NB4 (cell line): ENCODE measurements around the gene GOLM1.

ENCODE experiments used
- DNase-seq: peaks from one replicate; pipeline ENCODE4 v3.0.0; 2010; ENCODE audit warnings: low read depth
- H3K4me3 ChIP-seq: one replicate; pipeline ENCODE4 v1.5.1; 2011; ENCODE audit warnings: mild to moderate bottlenecking, low read depth, low read length, moderate library complexity
- MYC ChIP-seq: IDR thresholded peaks from 2 replicates; pipeline ENCODE4 v1.6.1; 2011; ENCODE audit warnings: low read depth, low read length
- POLR2A ChIP-seq: IDR thresholded peaks from 2 replicates; pipeline ENCODE4 v1.6.1; 2011; ENCODE audit warnings: mild to moderate bottlenecking; ENCODE audit not compliant: insufficient read length; ENCODE audit errors: extremely low read depth
- TF ChIP-seq, protein P1 (sequence below): IDR thresholded peaks from one replicate; pipeline ENCODE4 v1.5.1; 2012; ENCODE audit warnings: low read depth, low read length
- TF ChIP-seq, protein P2 (sequence below): IDR thresholded peaks from 2 replicates; pipeline ENCODE4 v1.6.1; 2011; ENCODE audit warnings: low read depth, low read length

Gene GOLM1

DNA sequence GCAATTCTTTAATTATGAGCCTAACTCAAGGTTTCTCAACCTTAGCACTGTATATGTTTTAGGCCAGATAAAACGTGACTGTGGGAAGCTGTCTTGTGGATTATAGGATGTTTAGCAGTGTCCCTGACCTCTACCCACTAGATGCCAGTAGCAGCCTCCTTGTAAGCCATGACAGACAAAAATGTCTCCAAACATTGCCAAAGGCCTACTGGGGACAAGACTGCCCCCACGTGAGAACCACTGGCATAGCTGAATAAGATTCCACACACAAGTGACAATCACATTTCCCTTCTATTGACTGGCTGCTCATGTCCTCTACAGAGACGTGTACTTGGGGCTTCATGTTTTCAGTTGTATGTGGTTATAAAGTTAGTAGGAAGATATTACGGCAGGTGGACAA is 55.4 kb downstream of the GOLM1 start:
- DNase-seq, result peak; percentile 40
- no peak overlapping the region for H3K4me3 ChIP-seq
- TF ChIP-seq, protein P1, sequence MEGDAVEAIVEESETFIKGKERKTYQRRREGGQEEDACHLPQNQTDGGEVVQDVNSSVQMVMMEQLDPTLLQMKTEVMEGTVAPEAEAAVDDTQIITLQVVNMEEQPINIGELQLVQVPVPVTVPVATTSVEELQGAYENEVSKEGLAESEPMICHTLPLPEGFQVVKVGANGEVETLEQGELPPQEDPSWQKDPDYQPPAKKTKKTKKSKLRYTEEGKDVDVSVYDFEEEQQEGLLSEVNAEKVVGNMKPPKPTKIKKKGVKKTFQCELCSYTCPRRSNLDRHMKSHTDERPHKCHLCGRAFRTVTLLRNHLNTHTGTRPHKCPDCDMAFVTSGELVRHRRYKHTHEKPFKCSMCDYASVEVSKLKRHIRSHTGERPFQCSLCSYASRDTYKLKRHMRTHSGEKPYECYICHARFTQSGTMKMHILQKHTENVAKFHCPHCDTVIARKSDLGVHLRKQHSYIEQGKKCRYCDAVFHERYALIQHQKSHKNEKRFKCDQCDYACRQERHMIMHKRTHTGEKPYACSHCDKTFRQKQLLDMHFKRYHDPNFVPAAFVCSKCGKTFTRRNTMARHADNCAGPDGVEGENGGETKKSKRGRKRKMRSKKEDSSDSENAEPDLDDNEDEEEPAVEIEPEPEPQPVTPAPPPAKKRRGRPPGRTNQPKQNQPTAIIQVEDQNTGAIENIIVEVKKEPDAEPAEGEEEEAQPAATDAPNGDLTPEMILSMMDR, result peak; percentile 26
- TF ChIP-seq, protein P2, sequence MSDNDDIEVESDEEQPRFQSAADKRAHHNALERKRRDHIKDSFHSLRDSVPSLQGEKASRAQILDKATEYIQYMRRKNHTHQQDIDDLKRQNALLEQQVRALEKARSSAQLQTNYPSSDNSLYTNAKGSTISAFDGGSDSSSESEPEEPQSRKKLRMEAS, result no peak

DNA sequence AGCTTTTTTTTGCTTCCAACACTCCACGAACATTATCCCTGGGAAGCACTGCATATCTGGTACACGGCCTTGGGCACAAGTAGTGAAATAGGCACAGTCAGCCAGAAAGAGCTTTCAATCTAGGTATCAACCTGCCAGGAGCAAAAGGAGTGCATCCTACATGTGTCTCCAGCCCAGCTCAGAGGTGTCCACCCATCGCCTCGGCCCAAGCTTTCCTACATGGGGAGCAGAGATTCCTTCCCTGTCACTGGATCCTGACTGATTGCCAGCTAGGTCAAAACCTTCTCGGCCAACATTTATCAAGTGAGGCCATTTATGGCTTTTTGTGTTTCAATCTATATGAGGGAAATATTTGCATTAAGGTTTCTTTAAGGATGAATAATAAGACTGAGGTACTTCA is 55.8 kb downstream of the GOLM1 start:
- DNase-seq, result no peak
- H3K4me3 ChIP-seq, result no peak overlapping the region
- TF ChIP-seq MYC (no peak), POLR2A (no peak)
- TF ChIP-seq, protein P2, result no peak

DNA sequence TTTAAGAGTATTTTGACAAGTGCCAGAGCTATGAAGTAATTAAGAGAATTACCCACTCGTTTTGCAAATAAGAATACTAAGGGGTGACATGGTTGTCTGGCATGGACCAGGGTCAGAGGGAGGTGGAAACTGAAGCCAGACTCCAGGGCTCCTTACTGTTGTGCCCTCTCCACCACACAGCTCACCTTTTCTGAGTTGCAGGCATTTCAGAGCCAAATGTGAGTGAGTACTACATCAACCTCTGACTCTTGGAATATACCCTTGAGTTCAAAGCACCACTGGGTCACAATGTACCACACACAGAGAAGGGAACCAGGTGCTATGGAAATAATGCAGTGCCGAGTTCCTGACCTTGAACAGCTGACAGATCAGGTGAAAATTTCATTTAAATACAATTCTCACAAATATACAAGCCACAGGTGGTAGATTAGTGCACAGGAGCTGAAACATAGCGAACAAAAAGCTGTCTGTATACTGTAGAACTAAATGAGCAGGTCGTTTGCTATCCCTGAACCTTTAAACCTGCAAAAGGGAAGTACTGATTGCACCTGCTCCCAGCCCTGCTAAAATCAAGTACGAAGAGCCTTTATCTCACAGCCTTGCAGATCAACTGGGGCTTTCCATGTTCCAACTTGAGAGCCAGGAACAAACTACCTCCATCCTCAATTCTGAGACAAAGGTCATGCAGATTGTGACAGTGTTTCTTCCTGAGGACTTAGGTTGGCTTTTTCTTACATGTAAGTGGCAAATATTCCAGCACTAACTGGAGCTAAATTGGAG is 57.0 kb downstream of the GOLM1 start:
- no peak overlapping the region for H3K4me3 ChIP-seq
- no peak for DNase-seq
- TF ChIP-seq, protein P2, result no peak
- TF ChIP-seq POLR2A (no peak), MYC (no peak)
- TF ChIP-seq, protein P1, result no peak

DNA sequence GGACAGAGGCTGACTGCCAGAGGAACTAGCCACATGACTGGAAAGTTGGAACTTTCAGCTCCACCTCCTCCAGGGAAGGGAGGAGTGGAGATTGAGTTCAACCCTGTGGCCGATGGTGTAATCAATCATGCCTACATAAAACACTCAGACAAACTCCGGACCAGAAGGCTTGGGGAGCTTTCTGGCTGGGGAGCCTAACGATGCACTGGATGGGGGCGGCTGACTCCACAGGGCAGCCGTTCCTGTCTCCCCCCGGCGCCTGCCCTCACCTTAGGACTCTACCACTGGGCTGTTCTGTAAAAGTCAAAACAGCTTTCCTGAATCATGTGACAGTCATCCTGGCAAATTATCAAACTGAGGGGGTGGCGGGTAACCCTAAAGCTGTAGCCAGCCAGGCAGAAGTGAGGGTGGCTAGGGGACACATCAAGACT is 58.0 kb downstream of the GOLM1 start:
- no peak for DNase-seq
- TF ChIP-seq POLR2A, result no peak
- no peak overlapping the region for H3K4me3 ChIP-seq

DNA sequence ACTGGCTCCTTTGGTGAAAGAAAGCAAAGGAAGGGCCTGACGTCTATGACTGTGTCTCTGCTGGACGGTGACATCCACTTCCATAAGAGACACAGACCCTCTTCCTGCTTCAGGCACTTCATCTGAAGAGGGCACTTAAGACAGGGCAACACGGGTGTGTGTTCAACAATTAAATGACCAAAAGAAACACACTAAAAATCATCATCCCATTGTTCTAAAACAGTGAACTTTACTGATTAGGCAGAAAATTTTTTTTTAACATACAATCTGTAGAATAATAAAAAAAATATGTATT is 58.5 kb downstream of the GOLM1 start:
- H3K4me3 ChIP-seq, result no peak overlapping the region
- no peak for DNase-seq
- TF ChIP-seq POLR2A, result no peak

DNA sequence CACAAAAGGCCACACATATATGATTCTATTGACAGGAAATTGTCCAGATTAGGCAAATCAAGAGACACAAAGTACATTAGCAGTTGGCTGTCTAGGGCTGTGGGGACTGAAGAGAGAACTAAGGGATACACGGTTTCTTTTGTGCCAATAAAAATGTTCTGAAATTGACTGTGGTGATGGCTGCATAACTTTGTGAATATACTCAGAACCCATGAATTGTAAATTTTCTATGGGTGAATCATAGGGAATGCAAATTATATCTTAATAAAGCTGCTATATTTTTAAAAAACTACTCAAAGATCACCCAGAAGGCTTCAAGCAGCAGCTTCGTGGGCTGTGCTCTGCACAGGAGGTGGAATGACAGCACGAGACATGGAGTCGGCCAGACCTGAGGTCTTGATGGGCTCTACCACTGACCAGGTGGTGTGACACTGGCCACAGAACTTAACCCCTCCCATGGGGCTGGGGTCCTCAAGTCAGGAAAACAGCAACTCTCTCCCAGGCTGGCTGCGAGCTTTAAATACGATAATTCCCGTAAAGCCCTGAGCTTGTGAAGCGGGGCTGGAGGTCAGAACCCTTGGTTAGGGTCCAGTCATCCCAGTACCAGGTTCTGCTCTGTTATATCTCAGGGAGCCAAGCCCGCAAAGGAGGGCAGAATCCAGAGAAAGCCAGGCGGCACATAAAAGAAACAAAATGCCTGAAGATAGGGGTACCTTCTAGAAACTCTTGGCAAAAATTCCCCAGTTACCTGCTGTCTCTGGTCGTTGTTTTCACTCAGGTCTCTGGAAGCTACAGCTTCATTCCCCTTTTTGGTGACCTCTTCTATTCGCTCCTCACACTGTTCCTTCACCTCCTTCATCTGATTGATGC is 59.1 kb downstream of the GOLM1 start:
- no peak overlapping the region for H3K4me3 ChIP-seq
- no peak for DNase-seq
- no peak for TF ChIP-seq MYC
- TF ChIP-seq, protein P1, result no peak
- TF ChIP-seq, protein P2, result no peak
- TF ChIP-seq POLR2A, result no peak

DNA sequence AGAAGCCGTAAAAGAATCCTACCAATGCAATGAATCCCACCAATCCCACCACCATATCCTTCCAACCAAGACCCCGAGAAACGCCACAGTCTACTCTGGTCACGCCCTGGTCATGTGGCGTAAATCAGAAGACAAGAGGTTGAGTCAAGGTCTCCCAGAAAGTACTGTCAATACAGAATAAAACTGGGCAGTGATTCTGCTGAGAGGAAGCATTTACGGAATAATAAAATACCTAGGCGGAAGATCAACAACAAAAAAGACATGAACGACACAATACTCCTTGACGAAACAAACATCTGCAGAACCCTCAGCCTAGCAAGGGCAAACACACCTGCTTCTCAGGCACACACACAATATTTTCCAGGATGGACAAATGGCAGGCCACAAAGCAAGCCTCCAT is 62.8 kb downstream of the GOLM1 start:
- H3K4me3 ChIP-seq, result no peak overlapping the region
- no peak for TF ChIP-seq POLR2A
- no peak for TF ChIP-seq MYC
- TF ChIP-seq, protein P1, result no peak
- TF ChIP-seq, protein P2, result no peak
- DNase-seq, result no peak
